Head of caudate nucleus (tissue), 42 donors: ENCODE results near the gene GATAD2A.

Experiments
- DNase-seq, 42 donors: peaks; one replicate each; pipeline versions ENCODE4 v3.0.0 to v3.0.0-alpha.2; 2020 to 2021; ENCODE audit warnings: mixed read lengths in 7 of 42
- intact Hi-C: fragments of 100-400 bp; cut with DNase I; formaldehyde crosslinking; loops from one replicate; pipeline ENCODE4 v1.15.0; 2022

GATAD2A gene

GRCh38 chr19:19534556-19535265 lies 129.2 kb downstream of the GATAD2A start:
- no peak for DNase-seq
- intact Hi-C loops: loop anchor here (5.0 kb wide), 2 partner anchors 108 to 423 kb away; partner anchors contain the start of gene GMIP

DNA sequence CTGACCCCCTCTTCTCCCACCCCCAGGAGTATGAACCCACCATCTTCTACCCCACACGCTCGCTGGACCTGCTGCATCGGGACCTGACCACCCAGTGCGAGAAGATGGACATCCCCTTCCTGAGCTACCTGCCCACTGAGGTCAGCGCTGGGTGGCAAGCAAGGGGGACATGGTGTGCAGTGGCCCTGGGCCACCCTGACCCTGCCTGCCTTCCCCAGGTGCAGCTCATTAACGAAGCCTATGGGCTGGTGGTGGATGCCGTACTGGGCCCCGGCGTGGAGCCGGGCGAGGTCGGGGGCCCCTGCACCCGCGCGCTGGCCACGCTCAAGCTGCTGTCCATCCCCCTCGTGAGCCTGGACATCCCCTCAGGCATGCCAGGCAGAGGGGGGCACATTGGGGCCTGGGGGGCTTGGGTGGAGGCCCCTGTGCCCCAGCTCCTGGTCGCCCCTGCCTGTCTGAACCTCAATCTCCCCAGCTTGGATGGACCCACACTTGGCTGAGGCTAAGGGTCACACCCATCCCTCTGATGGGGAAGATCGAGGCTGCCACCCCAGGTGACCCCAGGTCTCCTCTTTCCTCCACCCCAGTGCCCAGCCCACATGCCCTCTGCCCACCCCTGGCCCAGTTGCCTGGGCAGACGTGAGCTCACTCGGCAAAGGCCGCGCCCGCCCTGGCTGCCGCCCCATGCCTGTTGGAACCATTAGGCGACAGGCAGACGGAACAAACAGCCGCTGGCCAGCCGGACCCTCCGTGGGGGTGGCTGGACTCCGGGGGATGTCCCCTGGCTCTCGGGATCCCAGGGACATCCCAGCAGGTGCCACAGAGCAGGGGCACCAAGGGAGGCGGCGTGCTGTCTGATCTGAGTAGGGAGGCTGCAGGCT lies 130.1 kb downstream of the GATAD2A start:
- intact Hi-C loops: no loop called here
- no peak for DNase-seq

- peak in 1 of 42 donors; percentile 9 for DNase-seq
- intact Hi-C loops: no loop called here
Measured at GRCh38 chr19:19537075-19538048, 131.9 kb downstream of the GATAD2A start.

- intact Hi-C loops: no loop called here
- DNase-seq: peak in 16 of 42 donors; percentile 29 to 63 (median 53)
Measured at GRCh38 chr19:19538061-19538784, 132.7 kb downstream of the GATAD2A start, which contains the start of gene CILP2. TSS of gene CILP2 (plus strand) at chr19:19538265. CDS start at chr19:19538350, 85 bp downstream.

DNA sequence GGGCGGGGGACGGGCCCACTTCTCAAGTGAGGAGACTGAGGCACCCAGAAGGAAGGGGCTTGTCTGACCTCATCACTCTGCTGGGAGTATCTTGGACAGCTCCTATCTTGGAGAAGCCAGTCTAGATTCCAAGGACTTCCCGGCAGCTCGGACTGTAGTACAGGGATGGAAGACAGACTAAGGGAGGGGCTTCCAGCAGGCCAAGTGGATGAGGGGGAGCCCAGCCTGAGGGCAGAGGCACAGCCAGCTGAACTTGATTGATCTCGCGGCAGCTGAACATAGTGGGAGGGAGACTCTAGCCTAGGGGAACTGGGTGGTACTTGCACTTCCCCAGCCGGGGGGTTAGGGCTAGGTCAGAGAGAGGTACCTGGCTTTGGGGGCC lies 133.3 kb downstream of the GATAD2A start:
- intact Hi-C loops: no loop called here

DNA sequence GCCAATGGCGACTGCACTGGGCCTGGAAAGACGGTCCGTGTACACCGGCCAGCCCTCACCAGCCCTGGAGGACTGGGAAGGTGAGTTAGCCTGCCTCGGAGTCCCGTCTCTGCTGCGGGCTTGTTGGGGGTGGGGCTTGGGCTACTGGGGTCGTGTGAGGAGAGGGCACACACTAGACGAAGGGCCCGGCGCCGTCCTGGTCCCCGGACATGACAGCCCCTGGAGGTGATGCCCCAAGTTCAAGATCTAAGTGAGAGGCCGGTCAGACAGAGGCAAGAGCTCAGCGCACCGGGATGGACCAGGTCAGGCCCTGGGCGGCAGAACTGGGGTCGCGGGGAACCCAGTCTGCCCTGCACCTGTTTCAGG lies 134.2 kb downstream of the GATAD2A start:
- intact Hi-C loops: no loop called here
- DNase-seq: no peak

More for the DNA sequence above, 133.3 kb downstream of the GATAD2A start:
- DNase-seq: no peak

DNA sequence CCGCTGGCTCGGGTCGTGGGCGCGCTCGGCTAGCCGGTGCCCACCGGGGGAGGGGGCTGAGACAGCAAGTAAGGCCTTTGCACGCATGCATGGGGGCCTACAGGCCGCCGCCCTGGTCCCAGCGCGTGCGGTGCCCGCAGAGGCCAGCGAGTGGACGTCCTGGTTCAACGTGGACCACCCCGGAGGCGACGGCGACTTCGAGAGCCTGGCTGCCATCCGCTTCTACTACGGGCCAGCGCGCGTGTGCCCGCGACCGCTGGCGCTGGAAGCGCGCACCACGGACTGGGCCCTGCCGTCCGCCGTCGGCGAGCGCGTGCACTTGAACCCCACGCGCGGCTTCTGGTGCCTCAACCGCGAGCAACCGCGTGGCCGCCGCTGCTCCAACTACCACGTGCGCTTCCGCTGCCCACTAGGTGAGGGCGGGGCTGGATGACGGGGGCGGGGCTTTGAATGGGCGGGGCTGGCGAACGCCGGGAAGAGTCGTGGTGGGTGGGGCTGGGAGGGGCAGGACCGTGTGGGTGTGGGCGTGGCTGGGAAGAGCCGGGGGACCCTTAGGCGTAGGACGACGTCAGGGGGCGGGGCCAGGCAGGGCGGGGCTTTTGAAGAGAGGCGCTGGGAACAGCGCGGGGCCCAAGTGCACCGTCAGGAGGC lies 134.7 kb downstream of the GATAD2A start:
- DNase-seq: peak in 36 of 42 donors; percentile 18 to 79 (median 56)
- intact Hi-C loops: no loop called here

- peak in 31 of 42 donors; percentile 18 to 75 (median 48) for DNase-seq
- intact Hi-C loops: no loop called here
Measured at GRCh38 chr19:19540715-19541515, 135.4 kb downstream of the GATAD2A start.

GRCh38 chr19:19541616-19542015 lies 136.1 kb downstream of the GATAD2A start:
- DNase-seq: no peak
- intact Hi-C loops: no loop called here

DNA sequence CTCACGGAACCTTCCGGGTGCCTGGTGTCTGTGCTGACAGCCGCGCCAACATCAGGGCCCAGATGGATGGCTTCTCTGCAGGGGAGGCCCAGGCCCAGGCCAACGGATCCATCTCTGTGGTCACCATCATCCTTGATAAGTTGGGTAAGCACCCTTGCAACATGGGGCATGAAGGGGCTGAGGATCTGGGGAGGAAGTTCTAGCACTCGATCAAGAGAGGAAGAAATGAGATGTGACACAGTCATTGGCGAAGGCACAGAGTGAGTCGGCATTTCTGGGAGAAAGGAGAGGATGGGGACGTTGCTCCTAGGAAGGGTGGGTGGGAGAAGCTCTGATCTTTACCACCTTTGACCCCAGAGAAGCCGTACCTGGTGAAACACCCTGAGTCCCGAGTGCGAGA lies 137.0 kb downstream of the GATAD2A start:
- intact Hi-C loops: no loop called here
- no peak for DNase-seq

- intact Hi-C loops: no loop called here
- DNase-seq: no peak
Measured at GRCh38 chr19:19543101-19543500, 137.6 kb downstream of the GATAD2A start.

GRCh38 chr19:19543640-19544039 lies 138.2 kb downstream of the GATAD2A start:
- intact Hi-C loops: no loop called here
- DNase-seq: no peak

GRCh38 chr19:19544257-19544953 lies 138.9 kb downstream of the GATAD2A start:
- intact Hi-C loops: no loop called here
- DNase-seq: no peak

DNA sequence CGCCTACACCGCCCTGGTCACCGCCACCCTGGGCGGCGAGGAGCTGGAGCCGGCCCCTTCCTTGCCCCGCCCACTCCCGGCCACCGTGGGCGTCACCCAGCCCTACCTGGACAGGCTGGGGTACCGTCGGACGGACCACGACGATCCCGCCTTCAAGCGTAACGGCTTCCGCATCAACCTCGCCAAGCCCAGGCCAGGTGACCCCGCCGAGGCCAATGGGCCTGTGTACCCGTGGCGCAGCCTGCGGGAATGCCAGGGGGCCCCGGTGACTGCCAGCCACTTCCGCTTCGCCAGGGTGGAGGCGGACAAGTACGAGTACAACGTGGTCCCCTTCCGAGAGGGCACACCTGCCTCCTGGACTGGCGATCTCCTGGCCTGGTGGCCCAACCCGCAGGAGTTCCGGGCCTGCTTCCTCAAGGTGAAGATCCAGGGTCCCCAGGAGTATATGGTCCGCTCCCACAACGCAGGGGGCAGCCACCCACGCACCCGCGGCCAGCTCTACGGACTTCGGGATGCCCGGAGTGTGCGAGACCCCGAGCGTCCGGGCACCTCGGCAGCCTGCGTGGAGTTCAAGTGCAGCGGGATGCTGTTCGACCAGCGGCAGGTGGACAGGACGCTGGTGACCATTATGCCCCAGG lies 139.6 kb downstream of the GATAD2A start:
- DNase-seq: no peak

DNA sequence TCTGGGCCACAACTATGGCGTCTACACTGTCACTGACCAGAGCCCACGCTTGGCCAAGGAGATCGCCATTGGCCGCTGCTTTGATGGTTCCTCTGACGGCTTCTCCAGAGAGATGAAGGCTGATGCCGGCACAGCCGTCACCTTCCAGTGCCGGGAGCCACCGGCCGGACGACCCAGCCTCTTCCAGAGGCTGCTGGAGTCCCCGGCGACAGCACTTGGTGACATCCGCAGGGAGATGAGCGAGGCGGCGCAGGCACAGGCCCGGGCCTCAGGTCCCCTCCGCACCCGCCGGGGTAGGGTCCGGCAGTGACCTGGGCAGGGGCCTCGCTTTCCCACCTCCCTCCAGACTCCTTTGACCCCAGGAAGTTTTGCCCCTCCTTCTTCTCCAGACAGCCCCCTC lies 140.2 kb downstream of the GATAD2A start:
- intact Hi-C loops: no loop called here
- no peak for DNase-seq

More for the DNA sequence above, 139.6 kb downstream of the GATAD2A start:
- intact Hi-C loops: no loop called here

DNA sequence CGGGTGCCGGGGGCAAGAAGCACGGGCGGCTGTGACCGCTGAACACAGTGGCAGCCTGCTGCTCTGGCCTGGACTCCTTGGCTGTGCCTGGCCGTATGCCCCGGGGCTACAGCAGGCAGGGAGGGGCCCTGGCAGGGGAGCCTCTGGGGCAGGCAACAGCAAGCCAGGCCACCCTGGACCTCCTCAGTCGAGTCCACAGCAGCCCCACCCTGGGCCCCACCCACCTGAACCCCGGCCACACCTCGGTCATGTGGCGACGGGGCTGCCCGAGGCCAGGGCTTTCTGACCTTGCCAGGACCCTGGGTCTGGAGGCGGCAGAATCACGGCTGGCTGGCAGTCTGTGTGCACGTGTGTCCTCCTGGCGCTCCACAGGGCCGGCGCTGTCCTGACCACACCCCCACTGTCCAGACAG lies 141.3 kb downstream of the GATAD2A start:
- intact Hi-C loops: no loop called here
- DNase-seq: no peak
